ENCODE data around the gene SMYD2. TPM values are rescaled to one million over a fixed set of nuclear protein-coding genes. Genes with fewer than 3 reads are reported as not detected.

The SMYD2 gene
- total and polyA plus RNA-seq, 10 of the 15 experiments (the other 5 are each of a cell fraction or from before 2014, with no cell fraction given) = 8.3 to 55.7 (median 26.4) TPM

DNA sequence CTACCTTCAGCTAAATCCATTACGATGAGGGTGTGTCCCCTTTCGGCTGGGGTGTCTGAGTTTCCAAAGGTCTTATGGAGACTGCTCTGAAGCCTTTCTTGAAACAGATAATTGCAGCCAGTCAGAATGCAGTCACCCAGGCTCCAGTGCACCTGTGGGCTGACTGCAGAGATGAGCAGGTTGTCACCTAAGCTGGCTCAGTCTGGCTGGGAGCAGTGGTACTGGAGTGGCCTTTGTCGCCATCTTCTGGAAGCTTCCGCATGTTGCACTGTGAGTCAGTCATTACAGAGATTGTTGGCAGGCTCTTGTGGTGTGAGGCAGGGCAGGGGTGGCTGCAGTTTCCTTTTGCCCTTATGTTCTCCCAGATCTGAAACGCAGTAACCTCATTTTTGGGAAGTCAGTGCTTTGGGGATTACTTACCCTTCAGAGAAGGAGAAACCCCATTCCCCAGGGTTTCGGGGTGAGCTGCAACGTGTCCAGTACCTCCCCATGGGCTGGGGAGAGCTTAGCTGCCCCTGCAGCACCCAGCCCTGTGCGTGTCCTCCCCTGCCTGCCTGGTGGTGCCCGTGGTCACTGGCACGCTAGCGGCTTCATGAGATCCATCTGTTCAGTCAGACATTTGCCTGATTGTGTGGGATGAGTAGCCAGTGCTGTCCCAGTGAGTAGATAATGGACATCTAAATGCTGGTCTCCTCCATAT is 48.0 kb downstream of the SMYD2 start (continued):
- TF ChIP-seq, protein P1, sequence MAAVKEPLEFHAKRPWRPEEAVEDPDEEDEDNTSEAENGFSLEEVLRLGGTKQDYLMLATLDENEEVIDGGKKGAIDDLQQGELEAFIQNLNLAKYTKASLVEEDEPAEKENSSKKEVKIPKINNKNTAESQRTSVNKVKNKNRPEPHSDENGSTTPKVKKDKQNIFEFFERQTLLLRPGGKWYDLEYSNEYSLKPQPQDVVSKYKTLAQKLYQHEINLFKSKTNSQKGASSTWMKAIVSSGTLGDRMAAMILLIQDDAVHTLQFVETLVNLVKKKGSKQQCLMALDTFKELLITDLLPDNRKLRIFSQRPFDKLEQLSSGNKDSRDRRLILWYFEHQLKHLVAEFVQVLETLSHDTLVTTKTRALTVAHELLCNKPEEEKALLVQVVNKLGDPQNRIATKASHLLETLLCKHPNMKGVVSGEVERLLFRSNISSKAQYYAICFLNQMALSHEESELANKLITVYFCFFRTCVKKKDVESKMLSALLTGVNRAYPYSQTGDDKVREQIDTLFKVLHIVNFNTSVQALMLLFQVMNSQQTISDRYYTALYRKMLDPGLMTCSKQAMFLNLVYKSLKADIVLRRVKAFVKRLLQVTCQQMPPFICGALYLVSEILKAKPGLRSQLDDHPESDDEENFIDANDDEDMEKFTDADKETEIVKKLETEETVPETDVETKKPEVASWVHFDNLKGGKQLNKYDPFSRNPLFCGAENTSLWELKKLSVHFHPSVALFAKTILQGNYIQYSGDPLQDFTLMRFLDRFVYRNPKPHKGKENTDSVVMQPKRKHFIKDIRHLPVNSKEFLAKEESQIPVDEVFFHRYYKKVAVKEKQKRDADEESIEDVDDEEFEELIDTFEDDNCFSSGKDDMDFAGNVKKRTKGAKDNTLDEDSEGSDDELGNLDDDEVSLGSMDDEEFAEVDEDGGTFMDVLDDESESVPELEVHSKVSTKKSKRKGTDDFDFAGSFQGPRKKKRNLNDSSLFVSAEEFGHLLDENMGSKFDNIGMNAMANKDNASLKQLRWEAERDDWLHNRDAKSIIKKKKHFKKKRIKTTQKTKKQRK (IDR thresholded peaks at IDR 0.05; ENCODE audit: low read depth, low read length) = no peak
- TF ChIP-seq NFYB (IDR thresholded peaks at IDR 0.05; ENCODE audit: insufficient read depth, low read depth, low read length) (no peak), HCFC1 (IDR thresholded peaks at IDR 0.05; ENCODE audit: low read length) (no peak), SMAD1 (IDR thresholded peaks at IDR 0.05; ENCODE audit: low read depth, partially characterized antibody) (no peak), SUPT20H (IDR thresholded peaks at IDR 0.05; ENCODE audit: borderline replicate concordance, control insufficient read depth, low read depth, low read length) (no peak), POU2F2 (IDR thresholded peaks at IDR 0.05; ENCODE audit: borderline replicate concordance, low read depth, low read length) (0 out of 3 replicates have a peak, but pooled peaks have one; percentile 14), HDAC6 (IDR thresholded peaks at IDR 0.05; ENCODE audit: unreplicated experiment) (no peak), NRF1 (conservative IDR thresholded peaks at IDR 0.05; ENCODE audit: low read depth, low read length) (no peak), RBBP5 (conservative IDR thresholded peaks at IDR 0.05) (no peak), PAX8 (IDR thresholded peaks at IDR 0.05) (no peak), CHD1 (IDR thresholded peaks at IDR 0.05; ENCODE audit: low read depth, low read length) (no peak), WRNIP1 (IDR thresholded peaks at IDR 0.05; ENCODE audit: borderline replicate concordance, low read depth, low read length) (no peak)
- TF ChIP-seq, protein P2, sequence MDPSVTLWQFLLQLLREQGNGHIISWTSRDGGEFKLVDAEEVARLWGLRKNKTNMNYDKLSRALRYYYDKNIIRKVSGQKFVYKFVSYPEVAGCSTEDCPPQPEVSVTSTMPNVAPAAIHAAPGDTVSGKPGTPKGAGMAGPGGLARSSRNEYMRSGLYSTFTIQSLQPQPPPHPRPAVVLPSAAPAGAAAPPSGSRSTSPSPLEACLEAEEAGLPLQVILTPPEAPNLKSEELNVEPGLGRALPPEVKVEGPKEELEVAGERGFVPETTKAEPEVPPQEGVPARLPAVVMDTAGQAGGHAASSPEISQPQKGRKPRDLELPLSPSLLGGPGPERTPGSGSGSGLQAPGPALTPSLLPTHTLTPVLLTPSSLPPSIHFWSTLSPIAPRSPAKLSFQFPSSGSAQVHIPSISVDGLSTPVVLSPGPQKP (IDR thresholded peaks at IDR 0.05; ENCODE audit: low read depth, low read length) = no peak
- TF ChIP-seq, protein P3, sequence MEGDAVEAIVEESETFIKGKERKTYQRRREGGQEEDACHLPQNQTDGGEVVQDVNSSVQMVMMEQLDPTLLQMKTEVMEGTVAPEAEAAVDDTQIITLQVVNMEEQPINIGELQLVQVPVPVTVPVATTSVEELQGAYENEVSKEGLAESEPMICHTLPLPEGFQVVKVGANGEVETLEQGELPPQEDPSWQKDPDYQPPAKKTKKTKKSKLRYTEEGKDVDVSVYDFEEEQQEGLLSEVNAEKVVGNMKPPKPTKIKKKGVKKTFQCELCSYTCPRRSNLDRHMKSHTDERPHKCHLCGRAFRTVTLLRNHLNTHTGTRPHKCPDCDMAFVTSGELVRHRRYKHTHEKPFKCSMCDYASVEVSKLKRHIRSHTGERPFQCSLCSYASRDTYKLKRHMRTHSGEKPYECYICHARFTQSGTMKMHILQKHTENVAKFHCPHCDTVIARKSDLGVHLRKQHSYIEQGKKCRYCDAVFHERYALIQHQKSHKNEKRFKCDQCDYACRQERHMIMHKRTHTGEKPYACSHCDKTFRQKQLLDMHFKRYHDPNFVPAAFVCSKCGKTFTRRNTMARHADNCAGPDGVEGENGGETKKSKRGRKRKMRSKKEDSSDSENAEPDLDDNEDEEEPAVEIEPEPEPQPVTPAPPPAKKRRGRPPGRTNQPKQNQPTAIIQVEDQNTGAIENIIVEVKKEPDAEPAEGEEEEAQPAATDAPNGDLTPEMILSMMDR (IDR thresholded peaks at IDR 0.05 in 2 of 3, conservative IDR thresholded peaks at IDR 0.05 in 1 of 3; ENCODE audit: control insufficient read depth in 2 of 3, extremely low read depth in 1 of 3, insufficient read depth in 1 of 3, low read depth in 3 of 3, low read length in 3 of 3) = peak; percentile 89 to 93 (median 91)
- TF ChIP-seq, protein P4, sequence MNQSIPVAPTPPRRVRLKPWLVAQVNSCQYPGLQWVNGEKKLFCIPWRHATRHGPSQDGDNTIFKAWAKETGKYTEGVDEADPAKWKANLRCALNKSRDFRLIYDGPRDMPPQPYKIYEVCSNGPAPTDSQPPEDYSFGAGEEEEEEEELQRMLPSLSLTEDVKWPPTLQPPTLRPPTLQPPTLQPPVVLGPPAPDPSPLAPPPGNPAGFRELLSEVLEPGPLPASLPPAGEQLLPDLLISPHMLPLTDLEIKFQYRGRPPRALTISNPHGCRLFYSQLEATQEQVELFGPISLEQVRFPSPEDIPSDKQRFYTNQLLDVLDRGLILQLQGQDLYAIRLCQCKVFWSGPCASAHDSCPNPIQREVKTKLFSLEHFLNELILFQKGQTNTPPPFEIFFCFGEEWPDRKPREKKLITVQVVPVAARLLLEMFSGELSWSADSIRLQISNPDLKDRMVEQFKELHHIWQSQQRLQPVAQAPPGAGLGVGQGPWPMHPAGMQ (IDR thresholded peaks at IDR 0.05; ENCODE audit: borderline replicate concordance) = no peak
- TF ChIP-seq, protein P5, sequence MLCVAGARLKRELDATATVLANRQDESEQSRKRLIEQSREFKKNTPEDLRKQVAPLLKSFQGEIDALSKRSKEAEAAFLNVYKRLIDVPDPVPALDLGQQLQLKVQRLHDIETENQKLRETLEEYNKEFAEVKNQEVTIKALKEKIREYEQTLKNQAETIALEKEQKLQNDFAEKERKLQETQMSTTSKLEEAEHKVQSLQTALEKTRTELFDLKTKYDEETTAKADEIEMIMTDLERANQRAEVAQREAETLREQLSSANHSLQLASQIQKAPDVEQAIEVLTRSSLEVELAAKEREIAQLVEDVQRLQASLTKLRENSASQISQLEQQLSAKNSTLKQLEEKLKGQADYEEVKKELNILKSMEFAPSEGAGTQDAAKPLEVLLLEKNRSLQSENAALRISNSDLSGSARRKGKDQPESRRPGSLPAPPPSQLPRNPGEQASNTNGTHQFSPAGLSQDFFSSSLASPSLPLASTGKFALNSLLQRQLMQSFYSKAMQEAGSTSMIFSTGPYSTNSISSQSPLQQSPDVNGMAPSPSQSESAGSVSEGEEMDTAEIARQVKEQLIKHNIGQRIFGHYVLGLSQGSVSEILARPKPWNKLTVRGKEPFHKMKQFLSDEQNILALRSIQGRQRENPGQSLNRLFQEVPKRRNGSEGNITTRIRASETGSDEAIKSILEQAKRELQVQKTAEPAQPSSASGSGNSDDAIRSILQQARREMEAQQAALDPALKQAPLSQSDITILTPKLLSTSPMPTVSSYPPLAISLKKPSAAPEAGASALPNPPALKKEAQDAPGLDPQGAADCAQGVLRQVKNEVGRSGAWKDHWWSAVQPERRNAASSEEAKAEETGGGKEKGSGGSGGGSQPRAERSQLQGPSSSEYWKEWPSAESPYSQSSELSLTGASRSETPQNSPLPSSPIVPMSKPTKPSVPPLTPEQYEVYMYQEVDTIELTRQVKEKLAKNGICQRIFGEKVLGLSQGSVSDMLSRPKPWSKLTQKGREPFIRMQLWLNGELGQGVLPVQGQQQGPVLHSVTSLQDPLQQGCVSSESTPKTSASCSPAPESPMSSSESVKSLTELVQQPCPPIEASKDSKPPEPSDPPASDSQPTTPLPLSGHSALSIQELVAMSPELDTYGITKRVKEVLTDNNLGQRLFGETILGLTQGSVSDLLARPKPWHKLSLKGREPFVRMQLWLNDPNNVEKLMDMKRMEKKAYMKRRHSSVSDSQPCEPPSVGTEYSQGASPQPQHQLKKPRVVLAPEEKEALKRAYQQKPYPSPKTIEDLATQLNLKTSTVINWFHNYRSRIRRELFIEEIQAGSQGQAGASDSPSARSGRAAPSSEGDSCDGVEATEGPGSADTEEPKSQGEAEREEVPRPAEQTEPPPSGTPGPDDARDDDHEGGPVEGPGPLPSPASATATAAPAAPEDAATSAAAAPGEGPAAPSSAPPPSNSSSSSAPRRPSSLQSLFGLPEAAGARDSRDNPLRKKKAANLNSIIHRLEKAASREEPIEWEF (IDR thresholded peaks at IDR 0.05; ENCODE audit: insufficient replicate concordance, low read depth, low read length) = no peak

All from GM12878 (cell line).